ENCODE measurements around the gene NLRP10.

DNA sequence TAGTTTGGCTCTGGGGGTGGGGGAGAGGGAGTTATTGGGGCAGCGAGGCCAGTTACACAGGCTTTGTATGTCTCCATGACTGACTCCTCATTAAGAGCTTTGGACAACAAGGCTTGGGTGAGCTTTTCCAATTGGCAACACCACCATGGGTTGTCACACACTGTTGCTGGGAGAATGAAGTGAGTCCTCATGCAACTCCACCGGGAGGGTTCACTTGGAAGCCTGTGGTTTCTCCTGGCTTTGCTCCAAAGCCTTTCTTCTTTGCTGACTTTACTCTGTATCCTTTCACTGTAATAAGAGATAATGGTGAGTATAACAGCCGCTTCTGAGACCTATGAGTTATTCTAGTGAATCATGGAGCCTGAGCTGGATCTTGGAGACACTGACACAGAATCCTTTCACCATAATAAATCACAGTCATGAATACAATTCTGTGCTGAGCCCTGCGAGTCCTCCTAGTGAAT lies 46.8 kb upstream of the NLRP10 start:
- TF ChIP-seq CTCF (IDR thresholded peaks at IDR 0.05; ENCODE audit: low read length) (no peak), EZH2phosphoT487 (IDR thresholded peaks at IDR 0.05; ENCODE audit: low read length) (no peak)

All from MM.1S (cell line).